ENCODE results near the gene P2RX1.

The P2RX1 gene

DNA sequence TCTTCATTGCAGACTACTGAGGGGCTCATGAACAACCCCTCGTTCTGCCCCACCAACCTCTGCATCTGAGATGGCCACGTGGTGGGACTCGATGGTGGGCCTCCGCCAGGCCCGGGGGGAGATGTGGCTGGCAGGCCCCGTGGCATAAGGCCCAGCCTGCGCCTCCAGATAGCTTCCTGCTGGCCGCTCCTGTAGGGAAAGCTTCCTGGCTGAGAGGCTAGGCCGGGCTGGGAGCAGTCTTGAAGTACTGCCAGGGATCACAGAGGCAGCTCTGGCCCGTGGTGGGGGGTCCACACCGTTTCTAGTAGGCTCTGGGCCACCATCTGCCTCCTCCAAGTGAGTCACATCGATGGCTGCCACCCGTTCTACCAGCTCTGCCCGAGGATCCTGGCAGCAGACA lies 31.0 kb downstream of the P2RX1 start:
- H3K36me3 ChIP-seq (ENCODE audit: control insufficient read depth, insufficient read depth, low read length), result peaks cover 21% of the 10 kb centered on the region
- no peaks in the 10 kb centered on the region for H3K27me3 ChIP-seq (ENCODE audit: control insufficient read depth, insufficient read depth, low read length)
- H3K4me3 ChIP-seq (ENCODE audit: low read length), result no peak overlapping the region
- H3K9ac ChIP-seq (ENCODE audit: low read length), result no peak overlapping the region
- H3K4me1 ChIP-seq (ENCODE audit: control insufficient read depth, insufficient read depth, low read length), result peaks cover 30% of the 10 kb centered on the region
- no peak overlapping the region for H3K27ac ChIP-seq (ENCODE audit: low read depth, low read length)

- peaks cover 21% of the 10 kb centered on the region for H3K36me3 ChIP-seq (ENCODE audit: control insufficient read depth, insufficient read depth, low read length)
- peaks cover 19% of the 10 kb centered on the region for H3K4me1 ChIP-seq (ENCODE audit: control insufficient read depth, insufficient read depth, low read length)
- no peak overlapping the region for H3K4me3 ChIP-seq (ENCODE audit: low read length)
These were observed 32.1 kb downstream of the P2RX1 start for GRCh38 chr17:3884188-3884587.

DNA sequence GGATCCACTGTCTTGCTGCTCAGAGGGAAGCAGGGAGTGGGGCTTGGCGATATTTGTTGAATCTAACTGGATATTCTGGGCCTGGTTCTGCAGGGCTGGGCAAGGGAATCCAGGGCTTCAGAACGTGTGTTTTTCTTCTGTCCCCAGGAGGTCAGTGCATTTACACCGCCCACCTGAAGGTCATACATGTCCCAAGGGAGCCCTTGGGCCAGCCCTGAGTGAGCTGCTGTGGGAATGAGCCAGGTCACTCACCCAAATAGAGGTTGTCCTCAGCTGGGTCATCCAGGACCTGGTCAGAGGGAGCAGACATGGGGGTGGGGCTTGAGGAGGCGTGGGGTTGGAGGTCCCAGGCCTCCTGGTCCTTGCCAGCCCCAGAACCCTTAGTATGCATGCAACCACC lies 34.0 kb downstream of the P2RX1 start:
- Histone ChIP-seq H3K9ac (ENCODE audit: low read length) (no peak overlapping the region), H3K36me3 (ENCODE audit: control insufficient read depth, insufficient read depth, low read length) (peaks cover 21% of the 10 kb centered on the region)

More at GRCh38 chr17:3884188-3884587, 32.1 kb downstream of the P2RX1 start:
- no peak overlapping the region for H3K27ac ChIP-seq (ENCODE audit: low read depth, low read length)
- no peak overlapping the region for H3K9ac ChIP-seq (ENCODE audit: low read length)
- H3K27me3 ChIP-seq (ENCODE audit: control insufficient read depth, insufficient read depth, low read length), result no peaks in the 10 kb centered on the region

DNA sequence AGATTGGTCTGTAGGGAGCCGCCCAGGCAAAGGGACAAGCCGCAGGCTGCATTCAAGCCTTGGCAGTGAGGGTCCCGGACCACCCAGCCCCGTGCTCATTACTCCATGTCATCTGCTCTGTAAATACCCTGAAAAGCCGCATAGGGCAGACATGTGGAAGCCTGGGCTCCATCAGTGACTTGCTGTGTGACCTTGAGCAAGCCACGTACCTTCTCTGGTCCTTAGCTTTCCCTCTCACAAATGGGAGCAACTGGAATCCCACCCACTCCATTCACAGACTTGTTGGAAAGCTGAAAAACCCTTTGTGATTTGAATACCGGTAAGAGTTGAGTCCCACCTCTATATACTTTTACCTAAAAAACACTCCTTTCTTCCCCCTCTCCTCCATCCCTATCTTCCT lies 35.3 kb downstream of the P2RX1 start:
- Histone ChIP-seq H3K4me1 (ENCODE audit: control insufficient read depth, insufficient read depth, low read length) (no peaks in the 10 kb centered on the region), H3K27me3 (ENCODE audit: control insufficient read depth, insufficient read depth, low read length) (no peaks in the 10 kb centered on the region), H3K27ac (ENCODE audit: low read depth, low read length) (no peak overlapping the region), H3K36me3 (ENCODE audit: control insufficient read depth, insufficient read depth, low read length) (peaks cover 24% of the 10 kb centered on the region), H3K9ac (ENCODE audit: low read length) (no peak overlapping the region), H3K4me3 (ENCODE audit: low read length) (no peak overlapping the region)

More for the DNA sequence above, 34.0 kb downstream of the P2RX1 start:
- Histone ChIP-seq H3K4me3 (ENCODE audit: low read length) (no peak overlapping the region), H3K4me1 (ENCODE audit: control insufficient read depth, insufficient read depth, low read length) (peaks cover 3% of the 10 kb centered on the region), H3K27me3 (ENCODE audit: control insufficient read depth, insufficient read depth, low read length) (no peaks in the 10 kb centered on the region), H3K27ac (ENCODE audit: low read depth, low read length) (no peak overlapping the region)

DNA sequence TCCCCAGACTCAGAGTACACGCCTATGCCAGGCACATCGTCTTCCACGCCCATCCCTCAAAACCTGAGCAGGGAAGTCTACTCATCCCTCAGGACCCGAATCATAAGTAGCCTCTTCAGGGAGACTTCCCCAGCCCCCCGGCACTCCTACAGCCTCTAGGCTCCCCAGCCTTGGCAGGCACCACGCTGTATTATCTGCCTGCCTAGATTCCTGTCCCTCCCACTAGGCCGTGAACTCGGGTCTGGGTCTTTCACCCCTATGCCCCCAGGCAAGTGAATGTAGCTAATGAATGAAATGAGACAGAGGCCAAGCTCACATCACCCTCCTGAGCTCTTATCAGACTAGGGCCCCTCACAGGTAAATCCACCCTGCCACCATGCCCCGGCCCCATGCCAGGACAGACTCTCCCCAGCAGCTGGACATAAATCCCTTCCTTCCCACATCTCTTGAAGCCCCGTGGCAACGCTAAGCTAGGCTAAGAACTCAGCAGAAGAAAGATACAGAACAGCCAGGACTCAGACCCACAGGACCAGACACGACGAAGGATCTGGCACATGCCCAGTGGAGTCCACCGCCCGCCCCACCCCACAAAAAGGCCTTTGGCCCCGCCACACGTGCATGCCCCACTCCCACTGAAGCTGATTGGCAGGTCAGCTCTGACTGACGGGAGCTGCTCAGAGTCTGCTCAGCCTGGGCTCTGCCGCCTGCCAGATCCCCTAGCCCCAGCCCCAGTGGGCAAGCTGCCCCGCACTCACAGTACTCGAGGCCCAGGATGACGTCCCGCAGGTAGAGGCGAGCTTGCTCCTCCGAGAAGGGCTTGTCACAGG lies 36.5 kb downstream of the P2RX1 start:
- peaks cover 21% of the 10 kb centered on the region for H3K36me3 ChIP-seq (ENCODE audit: control insufficient read depth, insufficient read depth, low read length)

DNA sequence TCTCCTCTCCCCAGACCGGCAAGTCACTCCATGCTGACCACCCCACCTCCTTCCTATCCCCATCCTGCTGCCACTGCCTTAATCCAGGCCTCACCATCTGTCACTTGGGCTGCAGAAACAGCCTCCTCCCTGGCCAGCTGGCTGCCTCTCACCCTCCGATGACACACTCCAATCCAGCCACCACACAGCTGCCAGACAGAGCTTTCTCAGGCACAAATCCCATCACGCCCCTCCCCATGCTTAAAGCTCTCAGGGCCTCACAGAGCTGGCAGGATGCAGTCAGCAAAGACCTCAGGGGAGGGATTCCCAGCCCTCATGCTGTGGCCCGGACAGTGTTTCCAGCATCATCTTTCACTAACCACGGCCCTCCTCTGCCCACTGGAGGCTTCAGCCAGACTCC lies 37.1 kb downstream of the P2RX1 start:
- H3K4me1 ChIP-seq (ENCODE audit: control insufficient read depth, insufficient read depth, low read length), result no peaks in the 10 kb centered on the region
- no peak overlapping the region for H3K4me3 ChIP-seq (ENCODE audit: low read length)
- H3K27ac ChIP-seq (ENCODE audit: low read depth, low read length), result no peak overlapping the region
- no peaks in the 10 kb centered on the region for H3K27me3 ChIP-seq (ENCODE audit: control insufficient read depth, insufficient read depth, low read length)
- no peak overlapping the region for H3K9ac ChIP-seq (ENCODE audit: low read length)
- H3K36me3 ChIP-seq (ENCODE audit: control insufficient read depth, insufficient read depth, low read length), result peaks cover 17% of the 10 kb centered on the region

More for the DNA sequence above, 36.5 kb downstream of the P2RX1 start:
- Histone ChIP-seq H3K27ac (ENCODE audit: low read depth, low read length) (no peak overlapping the region), H3K27me3 (ENCODE audit: control insufficient read depth, insufficient read depth, low read length) (no peaks in the 10 kb centered on the region), H3K4me1 (ENCODE audit: control insufficient read depth, insufficient read depth, low read length) (no peaks in the 10 kb centered on the region), H3K4me3 (ENCODE audit: low read length) (no peak overlapping the region), H3K9ac (ENCODE audit: low read length) (no peak overlapping the region)

DNA sequence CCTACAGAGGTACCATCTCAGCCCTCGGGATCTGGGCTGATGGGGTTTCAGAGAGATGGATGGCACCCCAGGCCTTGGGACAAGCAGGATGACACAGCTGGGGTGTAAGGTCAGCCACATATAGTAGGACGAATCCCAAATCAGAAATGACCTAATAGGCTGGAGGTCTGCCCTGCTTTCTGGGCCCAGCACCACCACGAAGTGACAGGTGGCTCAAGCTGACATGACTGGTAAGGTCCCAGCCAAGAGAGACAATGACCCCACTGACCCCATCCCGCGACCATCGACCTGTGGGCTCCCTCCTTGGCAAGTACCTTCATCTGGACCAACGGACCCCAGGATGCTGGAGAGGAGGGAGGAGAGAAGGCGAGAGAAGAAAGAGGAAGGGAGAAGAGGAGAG lies 39.0 kb downstream of the P2RX1 start:
- H3K4me1 ChIP-seq (ENCODE audit: control insufficient read depth, insufficient read depth, low read length), result no peaks in the 10 kb centered on the region
- no peak overlapping the region for H3K27ac ChIP-seq (ENCODE audit: low read depth, low read length)
- no peak overlapping the region for H3K9ac ChIP-seq (ENCODE audit: low read length)
- H3K27me3 ChIP-seq (ENCODE audit: control insufficient read depth, insufficient read depth, low read length), result no peaks in the 10 kb centered on the region
- H3K4me3 ChIP-seq (ENCODE audit: low read length), result no peak overlapping the region
- H3K36me3 ChIP-seq (ENCODE audit: control insufficient read depth, insufficient read depth, low read length), result peaks cover 11% of the 10 kb centered on the region

DNA sequence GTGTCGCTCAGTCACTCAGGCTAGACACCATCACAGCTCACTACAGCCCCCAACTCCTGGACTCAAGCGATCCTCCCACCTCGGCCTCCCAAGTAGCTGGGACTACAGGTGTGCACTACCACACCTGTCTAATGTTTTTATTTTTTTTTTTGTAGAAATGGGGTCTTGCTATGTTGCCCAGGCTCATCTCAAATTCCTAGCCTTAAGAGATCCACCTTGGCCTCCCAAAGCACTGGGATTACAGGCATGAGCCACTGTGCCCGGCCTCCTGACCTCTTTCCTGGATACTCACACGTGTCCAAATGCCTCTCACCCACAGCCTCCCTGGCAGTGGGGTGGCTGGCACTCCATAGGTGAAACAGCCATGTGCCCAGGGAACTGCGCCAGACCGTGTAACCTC lies 40.9 kb downstream of the P2RX1 start:
- Histone ChIP-seq H3K36me3 (ENCODE audit: control insufficient read depth, insufficient read depth, low read length) (peaks cover 12% of the 10 kb centered on the region), H3K27me3 (ENCODE audit: control insufficient read depth, insufficient read depth, low read length) (no peaks in the 10 kb centered on the region), H3K4me3 (ENCODE audit: low read length) (no peak overlapping the region), H3K9ac (ENCODE audit: low read length) (no peak overlapping the region), H3K27ac (ENCODE audit: low read depth, low read length) (no peak overlapping the region), H3K4me1 (ENCODE audit: control insufficient read depth, insufficient read depth, low read length) (no peaks in the 10 kb centered on the region)

DNA sequence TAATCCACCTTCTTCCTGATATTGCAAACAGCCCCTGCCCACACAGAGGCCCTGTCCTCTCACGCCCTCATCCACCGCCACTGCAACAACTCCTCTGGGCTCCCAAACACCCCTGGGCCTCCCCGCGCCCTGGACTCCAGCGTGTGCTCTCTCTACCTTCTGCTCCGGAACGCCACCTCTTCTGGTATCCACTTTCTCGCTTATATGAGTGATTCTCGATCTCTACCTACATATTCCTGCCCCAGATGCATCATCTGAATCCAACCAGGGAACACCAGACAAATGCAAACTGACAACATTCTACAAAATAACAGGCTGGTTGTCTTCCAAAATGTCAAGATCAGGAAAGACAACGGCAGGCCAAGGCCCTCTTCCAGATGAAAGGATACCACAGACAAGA lies 42.4 kb downstream of the P2RX1 start:
- Histone ChIP-seq H3K27ac (ENCODE audit: low read depth, low read length) (no peak overlapping the region), H3K9ac (ENCODE audit: low read length) (no peak overlapping the region), H3K27me3 (ENCODE audit: control insufficient read depth, insufficient read depth, low read length) (no peaks in the 10 kb centered on the region), H3K4me1 (ENCODE audit: control insufficient read depth, insufficient read depth, low read length) (no peaks in the 10 kb centered on the region), H3K36me3 (ENCODE audit: control insufficient read depth, insufficient read depth, low read length) (peaks cover 17% of the 10 kb centered on the region), H3K4me3 (ENCODE audit: low read length) (no peak overlapping the region)

DNA sequence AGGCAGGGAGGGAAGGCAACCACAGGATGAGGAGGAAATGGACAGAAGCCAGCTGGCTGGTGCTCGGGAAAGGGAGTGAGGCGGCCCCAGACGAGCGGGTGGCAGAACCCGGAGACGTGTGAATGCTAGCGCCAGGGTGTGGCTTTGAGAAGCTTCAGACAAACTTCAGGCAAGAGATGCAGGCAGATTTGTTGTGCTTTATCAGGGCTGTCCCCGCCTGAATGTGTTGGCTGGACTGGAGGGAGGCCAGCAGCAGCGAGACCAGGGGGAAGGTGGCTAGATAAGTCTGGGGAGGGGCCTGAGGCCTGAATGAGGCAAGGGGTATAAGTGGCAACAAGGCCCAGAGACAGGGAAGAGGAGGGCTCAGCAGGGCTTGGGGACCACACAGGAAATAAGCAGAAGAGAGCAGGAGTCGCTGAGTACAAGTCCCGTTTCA lies 45.4 kb downstream of the P2RX1 start:
- Histone ChIP-seq H3K36me3 (ENCODE audit: control insufficient read depth, insufficient read depth, low read length) (peaks cover 14% of the 10 kb centered on the region), H3K4me1 (ENCODE audit: control insufficient read depth, insufficient read depth, low read length) (no peaks in the 10 kb centered on the region), H3K4me3 (ENCODE audit: low read length) (no peak overlapping the region), H3K27me3 (ENCODE audit: control insufficient read depth, insufficient read depth, low read length) (no peaks in the 10 kb centered on the region), H3K27ac (ENCODE audit: low read depth, low read length) (no peak overlapping the region), H3K9ac (ENCODE audit: low read length) (no peak overlapping the region)

- Histone ChIP-seq H3K4me3 (ENCODE audit: low read length) (no peak overlapping the region), H3K36me3 (ENCODE audit: control insufficient read depth, insufficient read depth, low read length) (peaks cover 9% of the 10 kb centered on the region), H3K27ac (ENCODE audit: low read depth, low read length) (no peak overlapping the region), H3K4me1 (ENCODE audit: control insufficient read depth, insufficient read depth, low read length) (no peaks in the 10 kb centered on the region), H3K27me3 (ENCODE audit: control insufficient read depth, insufficient read depth, low read length) (no peaks in the 10 kb centered on the region), H3K9ac (ENCODE audit: low read length) (no peak overlapping the region)
These were observed 48.7 kb downstream of the P2RX1 start for GRCh38 chr17:3867606-3868005.

DNA sequence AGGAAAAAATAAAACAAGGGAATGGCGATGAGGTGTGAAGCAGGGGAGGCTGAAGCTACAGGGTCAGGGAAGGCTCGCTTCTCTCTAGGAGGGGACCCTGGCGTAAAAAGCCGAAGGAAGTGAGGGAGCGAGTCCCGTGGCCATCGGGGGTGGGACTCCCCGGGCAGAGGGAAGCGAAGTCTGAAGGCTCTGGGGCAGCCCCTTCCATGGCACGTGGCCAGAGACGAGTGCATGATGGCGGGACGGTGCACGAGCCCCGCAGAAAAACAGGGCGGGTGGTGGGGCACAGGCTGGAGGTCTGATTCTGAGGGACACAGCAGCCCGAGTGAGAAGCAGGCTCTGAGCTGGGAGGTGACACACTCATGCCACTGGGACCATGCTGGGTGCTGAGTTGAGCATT lies 49.2 kb downstream of the P2RX1 start:
- Histone ChIP-seq H3K27me3 (ENCODE audit: control insufficient read depth, insufficient read depth, low read length) (no peaks in the 10 kb centered on the region), H3K4me1 (ENCODE audit: control insufficient read depth, insufficient read depth, low read length) (no peaks in the 10 kb centered on the region), H3K4me3 (ENCODE audit: low read length) (no peak overlapping the region), H3K36me3 (ENCODE audit: control insufficient read depth, insufficient read depth, low read length) (peaks cover 7% of the 10 kb centered on the region), H3K27ac (ENCODE audit: low read depth, low read length) (no peak overlapping the region), H3K9ac (ENCODE audit: low read length) (no peak overlapping the region)

DNA sequence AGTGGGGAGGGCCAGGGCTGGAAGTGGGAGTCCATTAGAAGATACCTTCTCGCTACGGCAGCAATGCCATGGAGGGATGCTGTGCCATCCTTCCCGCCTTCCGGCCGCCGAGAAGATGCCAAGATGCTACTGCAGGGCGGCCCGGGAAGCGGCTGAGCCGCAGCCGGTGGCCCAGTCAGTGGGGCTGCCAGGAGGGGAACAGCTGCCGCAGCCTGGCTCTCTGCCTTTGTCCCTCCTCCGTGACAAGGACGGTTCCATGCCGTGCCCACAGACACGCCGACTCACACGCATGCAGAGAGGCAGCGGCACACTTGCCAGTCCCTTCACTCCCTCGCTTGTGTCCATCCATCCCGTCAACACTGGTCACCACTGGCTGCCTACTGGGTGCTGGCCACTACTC lies 50.0 kb downstream of the P2RX1 start:
- Histone ChIP-seq H3K9ac (ENCODE audit: low read length) (no peak overlapping the region), H3K36me3 (ENCODE audit: control insufficient read depth, insufficient read depth, low read length) (peaks cover 7% of the 10 kb centered on the region), H3K27me3 (ENCODE audit: control insufficient read depth, insufficient read depth, low read length) (no peaks in the 10 kb centered on the region), H3K4me3 (ENCODE audit: low read length) (no peak overlapping the region), H3K27ac (ENCODE audit: low read depth, low read length) (no peak overlapping the region), H3K4me1 (ENCODE audit: control insufficient read depth, insufficient read depth, low read length) (no peaks in the 10 kb centered on the region)

Data from rectal smooth muscle tissue (tissue), 1 donor.